WI38 (cell line): ENCODE results near the gene IFNL1.
"Not testable (repeated sequence)": the region's sequence is repeated elsewhere in the genome, so short reads cannot be mapped to it uniquely, and the experiment has no call there.

Experiments used
- H3K4me3 ChIP-seq: 2 replicates; pipeline ENCODE4 v1.5.1; 2011; ENCODE audit warnings: low read depth, mild to moderate bottlenecking, control low read depth, low read length
- CTCF ChIP-seq: IDR thresholded peaks from 2 replicates; pipeline ENCODE4 v1.5.1; 2012; ENCODE audit warnings: low read depth, mild to moderate bottlenecking, control low read depth, low read length

Gene IFNL1

GRCh38 chr19:39307046-39307821 is 11.0 kb downstream of the IFNL1 start:
- TF ChIP-seq CTCF: no peak
- H3K4me3 ChIP-seq: no peak overlapping the region

GRCh38 chr19:39307822-39308530 is 11.8 kb downstream of the IFNL1 start:
- H3K4me3 ChIP-seq: no peak overlapping the region
- TF ChIP-seq CTCF: no peak

- no peak for TF ChIP-seq CTCF
- no peak overlapping the region for H3K4me3 ChIP-seq
Measured at GRCh38 chr19:39308531-39309304, 12.5 kb downstream of the IFNL1 start.

DNA sequence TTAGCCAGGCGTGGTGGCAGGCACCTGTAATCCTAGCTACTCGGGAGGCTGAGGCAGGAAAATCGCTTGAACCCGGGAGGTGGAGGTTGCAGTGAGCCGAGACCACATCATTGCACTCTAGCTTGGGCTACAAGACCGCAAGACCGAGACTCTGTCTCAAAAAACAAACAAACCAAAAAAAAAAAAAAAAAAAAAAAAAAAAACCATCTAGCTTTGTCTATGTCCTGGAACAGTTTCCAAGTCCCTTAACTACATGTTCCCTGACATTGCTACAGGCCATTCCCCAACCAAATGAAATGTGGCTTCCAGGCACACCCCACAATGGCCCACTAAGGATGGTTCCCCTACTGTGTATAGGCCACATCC is 13.1 kb downstream of the IFNL1 start:
- H3K4me3 ChIP-seq: not testable (repeated sequence)

GRCh38 chr19:39310558-39311311 is 14.5 kb downstream of the IFNL1 start:
- no peak overlapping the region for H3K4me3 ChIP-seq
- no peak for TF ChIP-seq CTCF

- H3K4me3 ChIP-seq: no peak overlapping the region
- no peak for TF ChIP-seq CTCF
Measured at GRCh38 chr19:39314016-39314728, 18.0 kb downstream of the IFNL1 start.

- no peak for TF ChIP-seq CTCF
- H3K4me3 ChIP-seq: no peak overlapping the region
Measured at GRCh38 chr19:39315933-39316332, 19.7 kb downstream of the IFNL1 start.
